GM12865 (cell line): ENCODE measurements around the gene DOP1B.
"Not testable (repeated sequence)": the region's sequence is repeated elsewhere in the genome, so short reads cannot be mapped to it uniquely, and the experiment has no call there.

Experiments
- DNase-seq: peaks from one replicate; pipeline ENCODE4 v3.0.0; 2010; ENCODE audit warnings: low read depth
- H3K4me3 ChIP-seq: 2 replicates; pipeline ENCODE4 v1.5.1; 2011; ENCODE audit warnings: mild to moderate bottlenecking, low read depth, low read length, control low read depth
- TF ChIP-seq, protein P1 (sequence below): IDR thresholded peaks from 2 replicates; pipeline ENCODE4 v1.5.1; 2011; ENCODE audit warnings: low read length, control low read depth, low read depth, inconsistent platforms; ENCODE audit not compliant: insufficient read depth; ENCODE audit errors: missing control alignments

DOP1B gene

DNA sequence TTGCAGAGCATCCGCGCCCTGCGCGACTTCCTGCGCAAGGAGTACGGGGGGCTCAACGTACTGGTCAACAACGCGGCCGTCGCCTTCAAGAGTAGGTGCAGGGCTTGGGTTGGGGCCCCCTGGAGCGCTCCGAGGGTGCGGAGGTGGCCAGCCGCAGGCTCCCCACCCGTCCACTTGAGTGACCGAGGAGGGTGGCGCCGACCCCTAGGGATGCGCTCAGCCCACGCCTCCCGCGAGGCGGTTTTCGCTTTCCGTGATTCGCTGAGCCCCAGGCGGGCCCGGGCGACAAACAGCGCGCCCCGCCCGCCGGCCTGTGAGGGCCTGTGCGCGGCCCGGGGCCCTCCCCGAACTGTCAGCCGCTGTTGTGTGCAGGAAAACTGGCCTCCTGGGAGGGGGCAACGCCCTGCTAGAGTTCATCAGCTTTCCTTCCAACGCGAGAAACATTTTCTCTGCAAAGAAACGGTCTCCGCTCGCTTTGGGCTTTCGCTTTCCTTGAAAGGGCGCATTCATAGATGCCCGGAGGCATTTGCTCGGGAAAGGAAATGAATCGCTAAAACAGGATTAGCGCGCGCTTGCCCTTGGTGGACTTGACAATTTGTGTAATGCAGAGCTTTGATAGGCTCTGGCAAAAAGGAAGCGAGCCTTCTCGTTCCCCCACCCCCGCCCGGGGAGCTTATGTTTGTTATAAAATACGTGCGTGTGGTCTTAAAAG is 21.1 kb upstream of the DOP1B start:
- DNase-seq, result peak; percentile 39
- peak overlapping the region; percentile 65 for H3K4me3 ChIP-seq
- TF ChIP-seq, protein P1, sequence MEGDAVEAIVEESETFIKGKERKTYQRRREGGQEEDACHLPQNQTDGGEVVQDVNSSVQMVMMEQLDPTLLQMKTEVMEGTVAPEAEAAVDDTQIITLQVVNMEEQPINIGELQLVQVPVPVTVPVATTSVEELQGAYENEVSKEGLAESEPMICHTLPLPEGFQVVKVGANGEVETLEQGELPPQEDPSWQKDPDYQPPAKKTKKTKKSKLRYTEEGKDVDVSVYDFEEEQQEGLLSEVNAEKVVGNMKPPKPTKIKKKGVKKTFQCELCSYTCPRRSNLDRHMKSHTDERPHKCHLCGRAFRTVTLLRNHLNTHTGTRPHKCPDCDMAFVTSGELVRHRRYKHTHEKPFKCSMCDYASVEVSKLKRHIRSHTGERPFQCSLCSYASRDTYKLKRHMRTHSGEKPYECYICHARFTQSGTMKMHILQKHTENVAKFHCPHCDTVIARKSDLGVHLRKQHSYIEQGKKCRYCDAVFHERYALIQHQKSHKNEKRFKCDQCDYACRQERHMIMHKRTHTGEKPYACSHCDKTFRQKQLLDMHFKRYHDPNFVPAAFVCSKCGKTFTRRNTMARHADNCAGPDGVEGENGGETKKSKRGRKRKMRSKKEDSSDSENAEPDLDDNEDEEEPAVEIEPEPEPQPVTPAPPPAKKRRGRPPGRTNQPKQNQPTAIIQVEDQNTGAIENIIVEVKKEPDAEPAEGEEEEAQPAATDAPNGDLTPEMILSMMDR, result no peak

DNA sequence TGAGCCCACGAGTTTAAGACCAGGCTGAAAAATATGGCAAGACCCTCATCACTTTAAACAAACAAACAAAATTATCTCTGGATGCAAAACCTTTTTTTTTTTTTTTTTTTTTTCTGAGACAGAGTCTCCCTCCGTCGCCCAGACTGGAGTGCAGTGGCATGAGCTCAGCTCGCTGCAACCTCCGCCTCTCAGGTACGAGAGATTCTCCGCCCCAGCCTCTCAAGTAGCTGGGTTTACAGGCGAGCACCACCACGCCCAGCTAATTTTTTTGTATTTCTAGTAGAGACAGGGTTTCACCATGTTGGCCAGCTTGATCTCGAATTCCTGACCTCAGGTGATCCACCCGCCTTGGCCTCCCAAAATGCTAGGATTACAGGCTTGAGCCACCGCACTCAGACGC is 16.8 kb upstream of the DOP1B start:
- not testable (repeated sequence) for DNase-seq, H3K4me3 ChIP-seq

DNA sequence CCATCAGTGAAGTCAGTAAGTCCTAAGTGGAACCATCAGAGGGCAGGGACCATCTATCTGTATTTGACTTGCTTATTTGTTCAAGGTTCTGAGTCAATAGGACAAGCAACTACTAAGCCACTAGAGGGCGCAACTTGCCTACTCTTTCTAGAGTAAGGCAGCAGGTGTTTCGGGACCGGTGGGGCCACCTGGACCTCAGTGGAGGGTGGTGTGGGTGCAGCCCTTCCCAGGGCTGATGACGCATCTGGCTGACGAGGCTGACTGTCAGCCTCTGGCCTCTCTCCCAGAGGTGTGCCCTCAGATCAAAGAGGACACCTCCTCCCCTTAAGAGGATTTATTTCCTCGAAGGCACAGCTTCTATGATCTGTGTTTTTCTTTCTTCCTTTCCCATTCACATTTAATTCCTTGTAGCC is 15.1 kb upstream of the DOP1B start:
- no peak overlapping the region for H3K4me3 ChIP-seq
- DNase-seq, result peak; percentile 93
- TF ChIP-seq, protein P1, result peak; percentile 85

DNA sequence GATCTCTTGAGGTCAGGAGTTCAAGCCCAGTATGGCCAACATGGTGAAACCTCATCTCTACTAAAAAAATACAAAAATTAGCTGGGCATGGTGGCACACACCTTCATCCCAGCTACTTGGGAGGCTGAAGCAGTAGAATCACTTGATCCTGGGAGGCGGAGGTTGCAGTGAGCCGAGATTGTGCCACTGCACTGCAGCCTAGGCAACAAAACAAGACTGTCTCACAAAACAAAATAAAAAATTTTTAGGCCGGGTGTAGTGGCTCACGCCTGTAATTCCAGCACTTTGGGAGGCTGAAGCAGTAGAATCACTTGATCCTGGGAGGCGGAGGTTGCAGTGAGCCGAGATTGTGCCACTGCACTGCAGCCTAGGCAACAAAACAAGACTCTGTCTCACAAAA is 12.4 kb upstream of the DOP1B start:
- not testable (repeated sequence) for DNase-seq

DNA sequence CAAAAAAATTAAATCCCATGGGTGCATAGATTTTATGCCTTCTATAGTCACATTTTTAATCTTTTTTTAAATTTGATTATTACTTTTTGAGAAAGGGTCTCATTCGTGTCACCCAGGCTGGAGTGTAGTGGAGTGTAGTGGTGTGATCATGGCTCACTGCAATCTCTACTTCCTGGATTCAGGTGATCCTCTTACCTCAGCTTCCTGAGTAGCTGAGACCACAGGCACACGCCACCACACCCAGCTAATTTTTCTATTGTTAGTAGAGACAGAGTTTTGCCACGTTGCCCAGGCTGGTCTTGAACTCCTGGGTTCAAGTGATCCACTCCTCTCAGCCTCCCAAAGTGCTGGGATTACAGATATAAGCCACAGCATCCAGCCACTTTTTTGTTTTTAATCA is 11.4 kb upstream of the DOP1B start:
- no peak overlapping the region for H3K4me3 ChIP-seq
- TF ChIP-seq, protein P1, result no peak
- DNase-seq, result no peak

More for the DNA sequence above, 12.4 kb upstream of the DOP1B start:
- not testable (repeated sequence) for H3K4me3 ChIP-seq

DNA sequence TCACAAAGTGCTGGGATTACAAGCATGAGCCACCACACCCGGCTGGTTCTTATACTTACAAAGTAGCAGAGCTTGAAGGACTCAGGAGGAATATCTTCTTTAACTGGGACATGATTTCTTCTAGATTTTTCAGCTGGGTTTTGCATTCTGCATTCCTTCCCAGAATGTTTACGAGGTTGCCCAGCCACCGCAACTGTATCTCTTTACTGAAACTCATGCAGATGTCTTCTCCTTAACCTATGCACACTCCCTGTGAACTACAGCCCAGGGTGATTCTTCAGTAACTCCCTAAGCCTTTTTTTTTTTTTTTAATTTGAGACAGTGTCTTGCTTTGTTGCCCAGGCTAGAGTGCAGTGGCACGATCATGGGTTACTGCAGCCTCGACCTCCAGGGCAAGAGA is 8.7 kb upstream of the DOP1B start:
- no peak for DNase-seq
- H3K4me3 ChIP-seq, result no peak overlapping the region
- TF ChIP-seq, protein P1, result no peak

DNA sequence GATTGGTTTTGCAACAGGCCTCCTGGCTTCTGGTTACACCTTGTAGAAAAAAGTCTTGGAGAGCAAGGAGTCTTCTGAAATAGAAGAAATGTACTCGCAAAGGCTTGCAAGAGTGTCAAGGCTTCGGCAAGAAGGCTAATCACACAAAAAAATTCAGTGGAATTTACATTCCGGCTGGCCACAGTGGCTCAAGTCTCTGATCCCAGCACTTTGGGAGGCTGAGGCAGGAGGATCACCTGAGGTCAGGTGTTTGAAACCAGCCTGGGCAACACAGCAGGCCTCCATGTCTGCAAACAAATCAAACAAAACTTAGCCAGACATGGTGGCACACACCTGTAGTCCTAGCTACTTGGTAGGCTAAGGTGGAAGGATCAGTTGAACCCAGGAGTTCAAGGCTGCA is 7.7 kb upstream of the DOP1B start:
- TF ChIP-seq, protein P1, result no peak

DNA sequence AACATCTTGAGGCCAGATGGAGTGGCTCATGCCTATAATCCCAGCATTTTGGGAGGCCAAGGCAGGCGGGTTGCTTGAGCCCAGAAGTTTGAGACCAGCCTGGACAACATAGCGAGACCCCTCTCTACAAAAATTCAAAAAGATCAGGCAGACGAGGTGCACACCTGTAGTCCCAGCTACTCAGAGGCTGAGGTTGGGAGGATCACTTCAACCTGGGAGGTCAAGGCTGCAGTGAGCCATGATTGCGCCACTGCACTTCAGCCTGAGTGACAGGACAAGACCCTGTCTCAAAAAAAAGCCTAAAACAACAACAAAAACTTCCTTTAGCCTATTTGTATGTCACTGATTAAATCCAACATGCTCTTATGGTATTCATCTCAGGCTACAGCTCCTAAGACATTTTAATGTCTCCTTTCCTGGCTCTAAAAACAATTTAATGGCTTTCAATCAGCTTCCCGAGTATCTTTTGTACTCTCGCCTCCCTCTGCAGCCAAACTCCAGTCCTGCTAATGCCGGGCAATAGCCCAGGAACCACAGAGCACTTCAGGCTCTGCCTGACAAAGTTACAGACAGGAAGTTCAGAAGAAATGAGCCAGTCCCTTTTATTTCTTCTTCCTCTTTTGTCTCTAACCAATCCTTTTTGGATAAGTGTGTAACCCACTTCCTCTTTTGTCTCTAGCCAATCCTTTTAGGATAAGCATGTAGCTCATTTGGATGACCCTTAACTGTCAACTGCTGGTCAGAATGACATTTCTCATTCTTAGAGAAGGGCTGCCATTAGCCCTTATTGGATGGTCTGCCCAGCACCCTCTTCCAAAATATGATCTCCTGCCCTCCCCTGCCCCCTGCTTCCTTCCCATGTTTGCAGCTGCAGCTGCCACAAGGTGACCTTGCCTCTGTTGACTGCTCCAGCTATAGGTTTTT is 6.6 kb upstream of the DOP1B start:
- DNase-seq, result peak; percentile 60
- TF ChIP-seq, protein P1, result no peak
- no peak overlapping the region for H3K4me3 ChIP-seq

More for the DNA sequence above, 7.7 kb upstream of the DOP1B start:
- no peak for DNase-seq
- no peak overlapping the region for H3K4me3 ChIP-seq
